ENCODE data around the gene NR2F6. TPM values are rescaled to one million over a fixed set of nuclear protein-coding genes. Genes with fewer than 3 reads are reported as not detected.
A peak's percentile ranks its signal among the peaks of the same experiment; 100 is the strongest.

NR2F6 gene
- polyA plus RNA-seq (2011; rRNA removed) (26.1 and 28.0 TPM in 2 replicates), polyA minus RNA-seq (2011; rRNA and poly(A)+ RNA removed) (13.8 and 19.4 TPM in 2 replicates)

DNA sequence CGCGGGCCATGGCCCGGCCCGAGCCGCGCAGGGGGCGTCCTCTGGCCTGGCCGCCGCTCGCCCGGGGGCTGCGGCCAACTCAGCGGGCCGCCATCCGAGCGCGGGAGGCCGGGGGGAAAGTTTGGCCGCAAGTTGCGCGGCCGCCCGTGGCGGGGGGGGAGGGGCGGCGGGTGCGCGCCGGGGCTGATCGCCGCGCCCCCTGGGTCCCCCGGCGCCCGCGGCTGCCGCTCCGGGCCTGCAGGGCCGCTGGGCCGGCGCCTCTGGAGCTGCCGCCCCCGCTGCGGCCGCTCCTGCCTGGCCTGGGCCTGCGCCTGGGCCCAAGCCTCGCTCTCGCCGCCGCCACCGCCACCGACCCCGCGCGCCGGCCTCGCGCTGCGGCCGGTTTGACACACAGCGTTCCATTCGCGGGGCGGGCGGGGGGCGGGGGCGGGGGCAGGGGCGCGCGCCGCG lies at the start of gene NR2F6:
NR2F6 (minus strand) TSS at position 385 of the 450 bp plus-strand sequence. CDS start 699 bp downstream, outside the sequence.
- CTCF ChIA-PET: no interaction called here
- Histone ChIP-seq H3K4me3 (ENCODE audit: low read depth, low read length) (peak within 1 kb of the TSS; percentile 96), H3K27me3 (ENCODE audit: control insufficient read depth, insufficient read depth, low read length) (no peaks in the 10 kb centered on the region), H3K36me3 (ENCODE audit: control insufficient read depth, insufficient read depth, low read length) (no peaks in the 10 kb centered on the region)
- DNase-seq (ENCODE audit: low read depth): no peak
- TF ChIP-seq, protein P1, sequence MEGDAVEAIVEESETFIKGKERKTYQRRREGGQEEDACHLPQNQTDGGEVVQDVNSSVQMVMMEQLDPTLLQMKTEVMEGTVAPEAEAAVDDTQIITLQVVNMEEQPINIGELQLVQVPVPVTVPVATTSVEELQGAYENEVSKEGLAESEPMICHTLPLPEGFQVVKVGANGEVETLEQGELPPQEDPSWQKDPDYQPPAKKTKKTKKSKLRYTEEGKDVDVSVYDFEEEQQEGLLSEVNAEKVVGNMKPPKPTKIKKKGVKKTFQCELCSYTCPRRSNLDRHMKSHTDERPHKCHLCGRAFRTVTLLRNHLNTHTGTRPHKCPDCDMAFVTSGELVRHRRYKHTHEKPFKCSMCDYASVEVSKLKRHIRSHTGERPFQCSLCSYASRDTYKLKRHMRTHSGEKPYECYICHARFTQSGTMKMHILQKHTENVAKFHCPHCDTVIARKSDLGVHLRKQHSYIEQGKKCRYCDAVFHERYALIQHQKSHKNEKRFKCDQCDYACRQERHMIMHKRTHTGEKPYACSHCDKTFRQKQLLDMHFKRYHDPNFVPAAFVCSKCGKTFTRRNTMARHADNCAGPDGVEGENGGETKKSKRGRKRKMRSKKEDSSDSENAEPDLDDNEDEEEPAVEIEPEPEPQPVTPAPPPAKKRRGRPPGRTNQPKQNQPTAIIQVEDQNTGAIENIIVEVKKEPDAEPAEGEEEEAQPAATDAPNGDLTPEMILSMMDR (IDR thresholded peaks at IDR 0.05; ENCODE audit: insufficient read depth, low read depth, low read length): no peak
- POLR2A ChIA-PET: no interaction called here

DNA sequence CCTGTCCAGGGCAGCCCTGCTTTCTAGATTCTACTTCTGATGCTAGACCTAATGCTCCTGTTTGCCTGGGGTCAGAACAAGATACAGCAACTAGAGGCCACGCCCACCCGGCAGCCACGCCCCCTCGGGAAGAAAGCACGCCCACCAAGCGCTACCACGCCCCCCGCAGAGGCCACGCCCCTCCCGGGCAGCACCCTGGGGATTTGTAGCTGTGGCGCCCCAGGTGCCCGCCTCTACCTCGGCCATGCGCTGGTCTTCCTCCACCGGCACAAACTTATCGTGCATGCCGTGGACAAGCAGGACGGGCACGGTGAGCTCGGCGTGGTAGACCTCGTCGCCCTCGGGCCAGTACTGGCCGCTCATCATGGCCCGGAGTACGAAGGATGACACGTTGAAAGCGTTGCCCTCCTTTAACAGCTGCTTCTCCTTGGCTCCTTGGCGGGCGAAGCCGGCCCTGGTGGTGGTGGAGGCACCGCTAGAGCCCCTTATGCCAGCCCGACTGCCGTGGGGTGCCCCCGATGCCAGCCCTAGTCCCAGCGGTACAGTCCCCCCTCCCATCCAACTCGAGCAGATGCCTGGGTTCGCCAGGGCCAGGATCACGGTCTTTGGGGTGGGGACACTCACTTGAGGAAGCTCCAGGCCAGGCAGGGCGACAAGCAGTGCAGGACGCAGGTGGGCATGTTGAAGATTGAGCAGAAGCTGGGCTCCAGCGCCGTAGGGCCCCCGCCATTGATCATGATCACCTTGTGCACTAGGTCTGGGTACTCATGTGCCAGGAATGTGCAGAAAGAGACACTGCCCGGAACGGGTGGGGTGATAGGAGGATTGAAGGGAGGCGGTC lies 48.6 kb upstream of the NR2F6 start:
- TF ChIP-seq, protein P1 (IDR thresholded peaks at IDR 0.05; ENCODE audit: insufficient read depth, low read depth, low read length): no peak
- ChIA-PET POLR2A (no interaction called here), CTCF (interaction anchor here (0.5 to 5.3 kb wide), 2 partner anchors 9 to 45 kb away, joined by 3 to 52 read pairs; partner anchors contain the start of genes ABHD8 and MRPL34)
- Histone ChIP-seq H3K36me3 (ENCODE audit: control insufficient read depth, insufficient read depth, low read length) (peaks cover 6% of the 10 kb centered on the region), H3K27me3 (ENCODE audit: control insufficient read depth, insufficient read depth, low read length) (no peaks in the 10 kb centered on the region), H3K4me3 (ENCODE audit: low read depth, low read length) (no peak overlapping the region)
- DNase-seq (ENCODE audit: low read depth): no peak

DNA sequence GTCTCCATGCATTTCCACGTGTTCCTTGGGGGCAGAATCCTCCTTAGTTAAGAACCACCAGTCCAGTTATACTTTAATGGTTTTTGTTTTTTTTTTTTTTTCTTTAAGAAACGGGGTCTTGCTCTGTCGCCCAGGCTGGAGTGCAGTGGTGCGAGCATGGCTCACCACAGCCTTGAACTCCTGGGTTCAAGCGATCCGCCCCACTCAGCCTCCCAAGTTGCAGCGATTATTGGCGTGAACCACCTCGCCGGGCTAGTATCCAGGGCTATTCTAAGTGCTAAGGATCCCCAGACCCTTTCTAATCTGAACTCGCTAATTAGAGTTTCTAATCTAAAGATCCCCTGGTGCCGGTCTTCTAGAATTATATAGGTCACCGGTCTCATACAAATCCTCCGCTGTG lies 47.9 kb upstream of the NR2F6 start:
- no peak overlapping the region for H3K4me3 ChIP-seq (ENCODE audit: low read depth, low read length)
- ChIA-PET CTCF (interaction anchor here (1.0 to 5.3 kb wide), 5 partner anchors 10 to 566 kb away, joined by 3 to 52 read pairs (median 24); partner anchors contain the start of genes ABHD8, ANKLE1, MRPL34 and RPL18A), POLR2A (no interaction called here)
- H3K27me3 ChIP-seq (ENCODE audit: control insufficient read depth, insufficient read depth, low read length): no peaks in the 10 kb centered on the region
- DNase-seq (ENCODE audit: low read depth): no peak
- TF ChIP-seq, protein P1 (IDR thresholded peaks at IDR 0.05; ENCODE audit: insufficient read depth, low read depth, low read length): no peak
- H3K36me3 ChIP-seq (ENCODE audit: control insufficient read depth, insufficient read depth, low read length): peaks cover 4% of the 10 kb centered on the region

DNA sequence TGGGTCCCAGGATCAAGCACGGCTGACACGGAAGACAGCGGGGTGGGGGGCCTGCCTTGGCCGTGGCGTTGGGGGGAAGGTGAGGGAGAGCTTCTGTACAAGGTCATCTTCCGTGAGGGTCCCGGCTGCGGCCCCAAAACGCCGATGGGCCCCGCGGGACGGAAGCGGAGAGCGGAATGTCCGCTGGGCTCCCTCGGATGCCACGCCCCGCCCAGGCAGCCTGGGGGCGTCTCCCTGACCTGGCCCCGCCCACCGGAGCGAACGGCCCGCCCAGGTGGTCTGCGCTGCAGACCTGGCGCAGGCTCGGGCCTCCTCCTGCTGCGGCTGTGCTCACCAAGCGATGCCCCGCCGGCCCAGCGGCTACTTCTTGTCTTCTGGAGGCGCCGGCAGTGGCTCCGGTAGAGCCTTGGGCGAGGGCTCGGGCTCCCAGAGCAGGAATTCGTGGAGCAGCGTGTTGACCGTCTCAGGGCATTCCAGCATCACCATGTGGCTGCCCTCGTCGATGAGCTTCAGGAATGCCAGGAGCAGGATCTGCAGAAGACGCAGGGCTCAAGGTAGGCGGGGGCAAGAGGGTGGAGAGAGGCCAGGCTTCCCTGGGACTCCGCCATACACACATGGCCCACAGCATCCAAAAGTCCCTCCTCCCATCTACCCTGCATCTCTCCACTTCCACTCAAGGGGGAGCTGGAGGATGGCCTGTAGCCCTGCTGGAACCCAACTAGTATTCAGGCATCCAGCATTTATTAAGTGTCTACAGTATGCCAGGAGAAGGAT lies 46.8 kb upstream of the NR2F6 start:
- Histone ChIP-seq H3K27me3 (ENCODE audit: control insufficient read depth, insufficient read depth, low read length) (no peaks in the 10 kb centered on the region), H3K36me3 (ENCODE audit: control insufficient read depth, insufficient read depth, low read length) (peaks cover 4% of the 10 kb centered on the region), H3K4me3 (ENCODE audit: low read depth, low read length) (peak overlapping the region; percentile 58)
- ChIA-PET CTCF (interaction anchor here (0.6 to 5.3 kb wide), 13 partner anchors 10 to 801 kb away, joined by 3 to 52 read pairs (median 3); partner anchors contain the start of genes ABHD8, ANKLE1, MRPL34 and RPL18A), POLR2A (no interaction called here)
- TF ChIP-seq, protein P1 (IDR thresholded peaks at IDR 0.05; ENCODE audit: insufficient read depth, low read depth, low read length): peak; percentile 80
- peak; percentile 39 for DNase-seq (ENCODE audit: low read depth)

Data from BJ (cell line).